WI38 (cell line): Measurements from ENCODE around the gene AKAP5.

Experiments used
- H3K4me3 ChIP-seq: 2 replicates; pipeline ENCODE4 v1.5.1; 2011; ENCODE audit warnings: low read depth, mild to moderate bottlenecking, control low read depth, low read length
- TF ChIP-seq, protein P1 (sequence below): IDR thresholded peaks from 2 replicates; pipeline ENCODE4 v1.5.1; 2012; ENCODE audit warnings: low read depth, mild to moderate bottlenecking, control low read depth, low read length

Gene AKAP5

DNA sequence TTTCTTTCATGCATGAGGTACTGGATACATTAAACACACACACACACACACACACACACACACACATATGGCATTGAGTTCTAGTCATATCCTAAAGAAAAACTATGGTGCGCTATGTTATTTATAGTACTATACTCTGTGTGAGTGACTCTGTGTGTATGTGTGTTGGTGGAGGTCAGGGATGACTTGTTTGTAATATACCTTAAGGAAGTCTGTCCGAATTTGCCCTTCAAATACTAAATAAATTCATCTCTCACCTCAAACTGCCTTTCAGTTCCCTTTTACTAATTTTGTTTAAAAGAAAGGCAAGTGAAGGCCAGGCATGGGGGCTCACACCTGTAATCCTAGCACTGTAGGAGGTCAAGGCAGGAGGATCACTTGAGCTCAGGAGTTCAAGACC, 2.1 kb upstream of the AKAP5 start:
- TF ChIP-seq, protein P1, sequence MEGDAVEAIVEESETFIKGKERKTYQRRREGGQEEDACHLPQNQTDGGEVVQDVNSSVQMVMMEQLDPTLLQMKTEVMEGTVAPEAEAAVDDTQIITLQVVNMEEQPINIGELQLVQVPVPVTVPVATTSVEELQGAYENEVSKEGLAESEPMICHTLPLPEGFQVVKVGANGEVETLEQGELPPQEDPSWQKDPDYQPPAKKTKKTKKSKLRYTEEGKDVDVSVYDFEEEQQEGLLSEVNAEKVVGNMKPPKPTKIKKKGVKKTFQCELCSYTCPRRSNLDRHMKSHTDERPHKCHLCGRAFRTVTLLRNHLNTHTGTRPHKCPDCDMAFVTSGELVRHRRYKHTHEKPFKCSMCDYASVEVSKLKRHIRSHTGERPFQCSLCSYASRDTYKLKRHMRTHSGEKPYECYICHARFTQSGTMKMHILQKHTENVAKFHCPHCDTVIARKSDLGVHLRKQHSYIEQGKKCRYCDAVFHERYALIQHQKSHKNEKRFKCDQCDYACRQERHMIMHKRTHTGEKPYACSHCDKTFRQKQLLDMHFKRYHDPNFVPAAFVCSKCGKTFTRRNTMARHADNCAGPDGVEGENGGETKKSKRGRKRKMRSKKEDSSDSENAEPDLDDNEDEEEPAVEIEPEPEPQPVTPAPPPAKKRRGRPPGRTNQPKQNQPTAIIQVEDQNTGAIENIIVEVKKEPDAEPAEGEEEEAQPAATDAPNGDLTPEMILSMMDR: no peak
- no peak overlapping the region for H3K4me3 ChIP-seq

DNA sequence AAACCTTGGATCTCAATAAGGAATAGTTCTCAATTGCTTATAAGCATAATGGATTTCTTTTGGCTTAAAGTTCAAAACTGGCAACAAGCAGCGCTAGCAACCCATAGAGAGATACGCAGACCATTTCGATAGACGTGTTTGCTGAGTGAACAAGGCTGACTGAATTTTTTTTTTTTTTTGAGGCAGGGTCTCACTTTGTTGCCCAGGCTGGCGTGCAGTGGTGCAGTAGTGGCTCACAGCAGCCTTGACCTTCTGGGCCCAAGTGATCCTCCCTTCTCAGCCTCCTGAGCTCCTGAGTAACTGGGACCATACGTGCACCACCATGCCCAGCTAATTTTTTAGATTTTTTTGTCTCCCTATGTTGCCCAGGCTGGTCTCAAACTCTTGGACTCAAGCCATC, 1.4 kb upstream of the AKAP5 start:
- TF ChIP-seq, protein P1: no peak
- H3K4me3 ChIP-seq: no peak overlapping the region

DNA sequence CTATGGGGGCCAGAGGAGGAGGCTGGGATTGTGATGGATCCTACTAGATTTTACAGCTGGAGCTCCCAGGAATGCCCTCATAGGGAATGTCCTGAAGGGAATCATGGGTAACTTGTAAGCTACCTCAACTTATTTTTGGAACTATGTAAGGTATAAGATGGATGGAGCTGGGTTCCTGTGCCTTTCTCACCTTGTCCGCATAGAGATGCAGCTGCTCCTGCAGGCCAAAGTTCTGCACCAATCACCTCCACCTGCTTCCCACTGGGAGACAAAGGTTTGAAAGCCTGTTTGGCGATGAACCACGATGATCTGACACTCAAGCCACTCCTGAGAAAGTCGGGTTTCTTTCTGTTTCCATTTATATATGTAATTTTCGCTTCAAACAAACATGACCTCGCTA, 648 bp upstream of the AKAP5 start:
- TF ChIP-seq, protein P1: no peak
- H3K4me3 ChIP-seq: peak overlapping the region; percentile 66

DNA sequence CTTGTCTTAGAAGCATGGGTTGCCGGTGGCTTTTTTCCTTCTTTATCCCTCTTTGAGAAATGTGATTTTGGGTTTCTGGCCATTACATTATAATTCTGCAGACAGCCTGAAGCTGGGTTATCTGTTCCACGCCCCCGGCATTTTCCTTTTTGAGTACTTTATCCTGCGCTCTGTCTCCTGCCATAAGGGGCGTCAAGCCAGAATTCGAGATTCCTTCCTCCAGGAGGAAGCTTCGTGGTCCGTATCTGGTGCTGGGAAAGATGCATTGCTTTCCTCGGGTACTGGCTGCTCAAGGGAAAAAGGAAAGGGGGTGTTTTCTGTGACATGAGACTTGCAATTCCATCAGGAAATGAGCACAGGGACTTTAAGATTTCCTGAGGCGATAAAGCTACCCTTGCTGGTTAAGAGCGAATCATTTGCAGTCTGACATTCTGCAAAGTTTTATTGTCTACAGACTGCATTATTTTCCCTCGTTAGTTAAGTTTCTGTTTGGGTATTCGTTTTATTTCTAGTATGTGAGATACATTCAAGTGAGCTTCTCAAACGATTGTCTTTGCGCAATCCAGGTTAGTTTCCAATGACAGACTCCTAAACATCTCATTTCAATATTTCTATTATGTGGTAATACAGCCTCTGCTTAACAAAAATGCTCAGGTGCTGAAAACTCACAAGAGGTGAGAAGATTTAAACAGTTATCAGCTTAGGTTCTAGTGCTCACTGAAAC, 694 bp downstream of the AKAP5 start:
- TF ChIP-seq, protein P1: peak; percentile 31

DNA sequence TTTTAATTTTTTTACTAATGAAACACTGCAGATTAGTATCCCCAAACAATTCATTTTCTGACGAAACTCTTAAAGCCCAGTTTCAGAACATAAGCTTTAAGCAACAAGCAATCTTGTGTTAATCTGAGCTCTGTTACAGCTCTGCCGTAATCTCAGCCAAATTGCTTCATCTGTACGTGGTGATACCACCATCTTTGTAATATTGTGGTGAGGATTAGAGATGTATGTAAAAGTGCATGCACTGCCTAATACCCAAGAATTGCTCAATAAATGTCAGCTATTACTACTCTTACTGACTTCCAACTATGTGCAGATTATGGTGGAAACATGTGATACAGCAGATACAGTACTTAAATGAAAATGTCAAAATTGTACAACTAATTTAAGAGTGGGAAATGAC, 1.8 kb downstream of the AKAP5 start:
- no peak overlapping the region for H3K4me3 ChIP-seq
- TF ChIP-seq, protein P1: no peak

More for the DNA sequence above, 694 bp downstream of the AKAP5 start:
- peak overlapping the region; percentile 66 for H3K4me3 ChIP-seq

DNA sequence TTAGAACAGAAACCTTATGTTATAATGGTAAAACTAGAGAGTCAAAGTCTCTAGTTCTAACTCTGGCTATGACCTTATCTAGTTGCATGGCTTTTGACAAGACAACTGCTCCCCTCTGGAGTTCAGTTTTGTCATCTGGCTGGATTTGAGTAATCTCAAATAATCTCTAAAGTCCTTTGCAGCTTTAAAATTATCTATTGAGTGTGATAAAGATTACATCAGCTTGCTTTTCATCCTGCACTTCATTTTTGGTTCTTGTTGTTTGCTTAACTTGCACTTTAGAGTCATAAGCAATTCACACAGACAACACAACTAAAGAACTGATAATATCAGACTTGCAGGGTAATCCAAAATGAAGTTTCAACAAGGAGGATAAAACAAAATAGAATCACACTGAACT, 2.3 kb downstream of the AKAP5 start:
- TF ChIP-seq, protein P1: no peak
- no peak overlapping the region for H3K4me3 ChIP-seq

DNA sequence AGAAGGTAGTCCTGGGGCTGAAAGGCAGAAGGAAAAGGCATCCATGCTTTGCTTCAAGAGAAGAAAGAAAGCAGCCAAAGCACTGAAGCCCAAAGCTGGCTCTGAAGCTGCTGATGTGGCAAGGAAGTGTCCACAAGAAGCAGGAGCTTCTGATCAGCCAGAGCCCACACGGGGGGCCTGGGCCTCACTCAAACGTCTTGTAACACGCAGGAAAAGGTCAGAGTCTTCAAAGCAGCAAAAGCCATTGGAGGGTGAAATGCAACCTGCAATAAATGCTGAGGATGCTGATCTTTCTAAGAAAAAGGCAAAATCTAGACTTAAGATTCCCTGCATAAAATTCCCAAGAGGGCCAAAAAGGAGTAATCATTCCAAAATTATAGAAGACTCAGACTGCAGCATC, 3.2 kb downstream of the AKAP5 start:
- H3K4me3 ChIP-seq: no peak overlapping the region
- TF ChIP-seq, protein P1: no peak
